IMR-90 (cell line): Measurements from ENCODE around the gene PLPP1. TPM values are rescaled to one million over a fixed set of nuclear protein-coding genes. Genes with fewer than 3 reads are reported as not detected.

Experiments used
- ATAC-seq: fragments of 200-7000 bp; cut with Tn5 transposase; 2 replicates; pipeline ENCODE4 v1.9.1; 2020; ENCODE audit warnings: low read depth, mild to moderate bottlenecking, moderate library complexity
- BruUV-seq: library from RNA; stranded (reverse); fragments of 400-500 nt; replicated peaks from 2 replicates; lab custom pipeline; 2021; lab: Mats Ljungman, UMichigan
- CTCF ChIA-PET: fragments of 300-600 bp; formaldehyde crosslinking; extraction: SDS; loops from one replicate; lab custom pipeline; 2021; ENCODE audit warnings: antibody characterized with exemption; lab: Yijun Ruan, JAX
- POLR2A ChIA-PET: fragments of 300-600 bp; sonication (Branson Sonifier 250); formaldehyde crosslinking; loops from one replicate; lab custom pipeline; 2022; ENCODE audit warnings: antibody characterized with exemption; ENCODE audit not compliant: unreplicated experiment; lab: Charles Lee
- DNase-seq: peaks from one replicate; pipeline ENCODE4 v3.0.0; 2013
- H2AFZ ChIP-seq: replicated peaks from 2 replicates; pipeline ENCODE3; 2013; ENCODE audit warnings: low read length, mild to moderate bottlenecking; ENCODE audit not compliant: poor library complexity
- H2AK5ac ChIP-seq: 2 replicates; pipeline ENCODE4 v1.6.1; 2013; ENCODE audit warnings: low read depth, low read length, inconsistent platforms
- H2AK9ac ChIP-seq: replicated peaks from 2 replicates; pipeline ENCODE3; 2013; ENCODE audit warnings: mild to moderate bottlenecking, low read depth, low read length, moderate library complexity; ENCODE audit not compliant: poor library complexity
- H2BK120ac ChIP-seq: 2 replicates; pipeline ENCODE4 v1.6.1; 2013; ENCODE audit warnings: low read depth, low read length, inconsistent platforms
- H2BK15ac ChIP-seq: 3 replicates; pipeline ENCODE4 v1.6.1; 2013; ENCODE audit warnings: low read depth, low read length, inconsistent platforms
- H2BK20ac ChIP-seq: 2 replicates; pipeline ENCODE4 v1.6.1; 2013; ENCODE audit warnings: low read depth, mild to moderate bottlenecking, inconsistent platforms, low read length, moderate library complexity
- H2BK5ac ChIP-seq: 2 replicates; pipeline ENCODE4 v1.6.1; 2013; ENCODE audit warnings: mild to moderate bottlenecking, low read depth, low read length, inconsistent platforms; ENCODE audit not compliant: poor library complexity, severe bottlenecking
- H3K14ac ChIP-seq: replicated peaks from 2 replicates; pipeline ENCODE4 v1.6.1; 2013; ENCODE audit warnings: low read depth, low read length, inconsistent platforms
- H3K18ac ChIP-seq: 2 replicates; pipeline ENCODE4 v1.6.1; 2013; ENCODE audit warnings: low read depth, low read length, control low read depth
- H3K23ac ChIP-seq: 2 replicates; pipeline ENCODE4 v1.6.1; 2013; ENCODE audit warnings: low read depth, low read length, inconsistent platforms
- H3K27ac ChIP-seq: 2 replicates; pipeline ENCODE4 v1.5.1; 2013; ENCODE audit warnings: mild to moderate bottlenecking, control low read depth, low read length; ENCODE audit not compliant: insufficient read depth
- H3K27me3 ChIP-seq: 2 replicates; pipeline ENCODE4 v1.6.1; 2013; ENCODE audit warnings: low read length; ENCODE audit not compliant: control insufficient read depth, insufficient read depth
- H3K36me3 ChIP-seq: 2 replicates; pipeline ENCODE4 v1.6.1; 2013; ENCODE audit warnings: low read length, mixed read lengths; ENCODE audit not compliant: control insufficient read depth, insufficient read depth
- H3K4ac ChIP-seq: 2 replicates; pipeline ENCODE4 v1.6.1; 2013; ENCODE audit warnings: low read depth, low read length, inconsistent platforms
- H3K4me1 ChIP-seq: 2 replicates; pipeline ENCODE4 v1.6.1; 2013; ENCODE audit warnings: low read length, mixed read lengths; ENCODE audit not compliant: control insufficient read depth, insufficient read depth
- H3K4me2 ChIP-seq: 2 replicates; pipeline ENCODE4 v1.6.1; 2013; ENCODE audit warnings: low read depth, mild to moderate bottlenecking, control low read depth, low read length, moderate library complexity
- H3K4me3 ChIP-seq: 2 replicates; pipeline ENCODE4 v1.5.1; 2013; ENCODE audit warnings: low read depth, mild to moderate bottlenecking, control low read depth, low read length, moderate library complexity; ENCODE audit not compliant: insufficient read depth
- H3K56ac ChIP-seq: 2 replicates; pipeline ENCODE4 v1.6.1; 2013; ENCODE audit warnings: low read length, inconsistent platforms; ENCODE audit not compliant: insufficient read depth; ENCODE audit errors: extremely low read depth
- H3K79me1 ChIP-seq, 2 experiments: 2 replicates each; pipeline ENCODE4 v1.6.1; 2013; ENCODE audit warnings: low read length in 2 of 2, inconsistent platforms in 1 of 2, low read depth in 1 of 2
- H3K9ac ChIP-seq: 2 replicates; pipeline ENCODE4 v1.6.1; 2013; ENCODE audit warnings: low read depth, low read length, control low read depth
- H3K9me1 ChIP-seq: 2 replicates; pipeline ENCODE4 v1.6.1; 2013; ENCODE audit warnings: low read length, inconsistent platforms; ENCODE audit not compliant: insufficient read depth
- H3K9me3 ChIP-seq: 2 replicates; pipeline ENCODE4 v1.6.1; 2013; ENCODE audit warnings: low read length; ENCODE audit not compliant: control insufficient read depth, insufficient read depth
- H4K20me1 ChIP-seq: 2 replicates; pipeline ENCODE4 v1.6.1; 2013; ENCODE audit warnings: low read length, inconsistent platforms; ENCODE audit not compliant: insufficient read depth
- H4K5ac ChIP-seq: 2 replicates; pipeline ENCODE4 v1.6.1; 2013; ENCODE audit warnings: mild to moderate bottlenecking, low read depth, low read length, control low read depth
- H4K8ac ChIP-seq, 2 experiments: 2 replicates each; pipeline ENCODE4 v1.6.1; 2013; ENCODE audit warnings: low read depth in 2 of 2, low read length in 2 of 2, control low read depth in 1 of 2, inconsistent platforms in 1 of 2
- H4K91ac ChIP-seq: 2 replicates; pipeline ENCODE4 v1.6.1; 2013; ENCODE audit warnings: low read depth, low read length, inconsistent platforms; ENCODE audit not compliant: insufficient read depth
- BHLHE40 ChIP-seq: fragments of 150-350 bp; IDR thresholded peaks from 2 replicates; pipeline ENCODE4 v1.6.1; 2016; ENCODE audit warnings: mild to moderate bottlenecking, low read depth, low read length
- CEBPB ChIP-seq: IDR thresholded peaks from 2 replicates; pipeline ENCODE4 v1.6.1; 2012; ENCODE audit warnings: low read depth, low read length, improper control_type of control experiment
- CHD1 ChIP-seq: IDR thresholded peaks from 2 replicates; pipeline ENCODE4 v1.6.1; 2012; ENCODE audit warnings: low read depth, low read length, improper control_type of control experiment
- FOS ChIP-seq: fragments of 150-350 bp; IDR thresholded peaks from 2 replicates; pipeline ENCODE4 v1.6.1; 2016; ENCODE audit warnings: low read depth, low read length
- MAFK ChIP-seq: IDR thresholded peaks from 2 replicates; pipeline ENCODE4 v1.6.1; 2012; ENCODE audit warnings: low read depth, low read length, improper control_type of control experiment
- MAZ ChIP-seq: IDR thresholded peaks from 2 replicates; pipeline ENCODE4 v1.6.1; 2012; ENCODE audit warnings: low read depth, mild to moderate bottlenecking, low read length, improper control_type of control experiment, moderate library complexity, borderline replicate concordance
- POLR2A ChIP-seq: IDR thresholded peaks from 2 replicates; pipeline ENCODE4 v1.6.1; 2012; ENCODE audit warnings: mild to moderate bottlenecking, low read depth, low read length
- RAD21 ChIP-seq: IDR thresholded peaks from 2 replicates; pipeline ENCODE4 v1.6.1; 2012; ENCODE audit warnings: low read length, improper control_type of control experiment
- RFX5 ChIP-seq: IDR thresholded peaks from 2 replicates; pipeline ENCODE4 v1.8.0; 2012; ENCODE audit warnings: low read depth, mild to moderate bottlenecking, low read length, moderate library complexity
- WGBS, 2 experiments: methylation state at CpG; one replicate each; pipeline versions ENCODE4 v1.1.5 to v1.1.7; 2013; ENCODE audit warnings: missing lambda C conversion rate in 2 of 2; ENCODE audit not compliant: insufficient read length in 1 of 2; ENCODE audit errors: extremely low coverage in 2 of 2; 5-methylcytosine and 5-hydroxymethylcytosine counted together
- dilution Hi-C: fragments of 300-500 bp; cut with HindIII; formaldehyde crosslinking; loops from one replicate; pipeline ENCODE4 v1.14.3; 2018; ENCODE audit warnings: low sequenced_read_pairs; ENCODE audit not compliant: unreplicated experiment
- in situ Hi-C: fragments of 300-500 bp; cut with MboI; formaldehyde crosslinking; loops from 3 replicates; pipeline ENCODE4 v1.14.3; 2019; ENCODE audit warnings: low sequenced_read_pairs, inconsistent platforms, mixed read lengths
- intact Hi-C: fragments of 100-400 bp; cut with micrococcal nuclease; formaldehyde crosslinking; loops from 2 replicates; pipeline ENCODE4 v1.10.0; 2022
- polyA plus RNA-seq, 3 experiments: library from polyadenylated mRNA; depleted of rRNA; stranded (reverse); fragments of >200 nt; gene quantifications; 2 replicates each; pipeline ENCODE4 v1.2.3, GENCODE V29; 2012; ENCODE audit warnings: low replicate concordance in 1 of 3
- total RNA-seq: library from RNA; depleted of rRNA; stranded (reverse); fragments of >200 nt; gene quantifications from 2 replicates; pipeline ENCODE4 v1.2.3, GENCODE V29; 2012
- TF ChIP-seq, protein P1 (sequence below): fragments of 150-350 bp; IDR thresholded peaks from 2 replicates; pipeline ENCODE4 v1.6.1; 2017; ENCODE audit warnings: mild to moderate bottlenecking, antibody characterized with exemption, low read length, low read depth
- TF ChIP-seq, protein P2 (sequence below): fragments of 150-350 bp; IDR thresholded peaks from 2 replicates; pipeline ENCODE4 v1.6.1; 2016; ENCODE audit warnings: low read depth, mild to moderate bottlenecking, low read length, moderate library complexity, borderline replicate concordance

PLPP1 gene
- total and polyA plus RNA-seq, 2 of the 4 experiments (the other 2 are of a cell fraction): 19.2 to 21.3 TPM

DNA sequence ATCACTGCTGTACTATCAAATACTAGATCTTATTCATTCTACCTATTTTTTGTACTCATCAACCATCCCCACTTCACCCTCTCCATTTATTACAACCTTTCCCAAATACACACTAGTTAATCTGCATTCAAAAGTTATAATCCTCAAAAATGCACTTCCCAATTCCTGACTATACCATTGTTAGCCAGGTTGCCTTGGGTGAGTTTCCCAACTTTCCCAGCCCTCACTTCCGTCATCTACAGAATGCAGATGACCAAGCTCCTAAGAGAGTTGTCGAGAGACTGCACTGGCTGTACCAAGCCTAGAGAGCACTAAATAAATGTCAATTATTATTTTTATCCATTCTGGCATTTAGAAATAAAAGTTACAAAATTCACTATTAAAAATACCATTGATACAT, 11.5 kb downstream of the PLPP1 start:
- Histone ChIP-seq H3K36me3 (0 out of 2 replicates have a peak, but pooled peaks cover 2% of the 10 kb centered on the region), H3K9me3 (no peaks in the 10 kb centered on the region), H2BK15ac (no peak overlapping the region), H2BK5ac (no peak overlapping the region), H4K91ac (no peak overlapping the region), H3K27me3 (no peaks in the 10 kb centered on the region), H4K20me1 (no peaks in the 10 kb centered on the region; the same call in none of the 2 replicates), H3K27ac (no peak overlapping the region), H3K18ac (no peak overlapping the region), H3K9ac (no peak overlapping the region), H3K4me3 (no peak overlapping the region), H3K4me2 (no peak overlapping the region), H2BK120ac (no peak overlapping the region), H3K4ac (no peak overlapping the region), H3K79me1 (peaks cover 13 to 16% of the 10 kb centered on the region in 2 experiments; a peak in 2 of 4 replicates), H2AK5ac (no peak overlapping the region), H2AK9ac (no peak overlapping the region), H4K8ac (no peak overlapping the region), H3K56ac (no peak overlapping the region), H4K5ac (no peak overlapping the region), H2AFZ (no peak overlapping the region), H3K4me1 (no peaks in the 10 kb centered on the region; the same call in 1 of the 2 replicates), H2BK20ac (no peak overlapping the region), H3K14ac (no peak overlapping the region), H3K23ac (no peak overlapping the region), H3K9me1 (no peaks in the 10 kb centered on the region; the same call in 1 of the 2 replicates)
- BruUV-seq: no TSS peak
- ChIA-PET CTCF (no interaction called here), POLR2A (no interaction called here)
- intact Hi-C loops: no loop called here
- in situ Hi-C loops: no loop called here
- no CpG with 5 or more reads among the region's 2 CpGs for WGBS, 2 experiments
- ATAC-seq (no peak), DNase-seq (no peak)
- dilution Hi-C loops: no loop called here
- TF ChIP-seq POLR2A: no peak
- no peak for TF ChIP-seq CHD1
- no peak for TF ChIP-seq MAZ
- no peak for TF ChIP-seq CEBPB
- TF ChIP-seq BHLHE40: no peak
- TF ChIP-seq RAD21: no peak
- TF ChIP-seq, protein P1, sequence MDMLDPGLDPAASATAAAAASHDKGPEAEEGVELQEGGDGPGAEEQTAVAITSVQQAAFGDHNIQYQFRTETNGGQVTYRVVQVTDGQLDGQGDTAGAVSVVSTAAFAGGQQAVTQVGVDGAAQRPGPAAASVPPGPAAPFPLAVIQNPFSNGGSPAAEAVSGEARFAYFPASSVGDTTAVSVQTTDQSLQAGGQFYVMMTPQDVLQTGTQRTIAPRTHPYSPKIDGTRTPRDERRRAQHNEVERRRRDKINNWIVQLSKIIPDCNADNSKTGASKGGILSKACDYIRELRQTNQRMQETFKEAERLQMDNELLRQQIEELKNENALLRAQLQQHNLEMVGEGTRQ: no peak
- TF ChIP-seq, protein P2, sequence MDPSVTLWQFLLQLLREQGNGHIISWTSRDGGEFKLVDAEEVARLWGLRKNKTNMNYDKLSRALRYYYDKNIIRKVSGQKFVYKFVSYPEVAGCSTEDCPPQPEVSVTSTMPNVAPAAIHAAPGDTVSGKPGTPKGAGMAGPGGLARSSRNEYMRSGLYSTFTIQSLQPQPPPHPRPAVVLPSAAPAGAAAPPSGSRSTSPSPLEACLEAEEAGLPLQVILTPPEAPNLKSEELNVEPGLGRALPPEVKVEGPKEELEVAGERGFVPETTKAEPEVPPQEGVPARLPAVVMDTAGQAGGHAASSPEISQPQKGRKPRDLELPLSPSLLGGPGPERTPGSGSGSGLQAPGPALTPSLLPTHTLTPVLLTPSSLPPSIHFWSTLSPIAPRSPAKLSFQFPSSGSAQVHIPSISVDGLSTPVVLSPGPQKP: no peak
- no peak for TF ChIP-seq RFX5
- no peak for TF ChIP-seq FOS
- TF ChIP-seq MAFK: no peak
